HUES48 (cell line): ENCODE data around the gene NUCB1.
"Not testable (repeated sequence)": the region's sequence is repeated elsewhere in the genome, so short reads cannot be mapped to it uniquely, and the experiment has no call there.

ENCODE experiments used
- H3K27ac ChIP-seq: one replicate; pipeline ENCODE4 v1.7.0; 2013; ENCODE audit warnings: low read depth, low read length, inconsistent platforms
- H3K27me3 ChIP-seq: 2 replicates; pipeline ENCODE4 v1.6.1; 2013; ENCODE audit warnings: mild to moderate bottlenecking, low read length; ENCODE audit not compliant: control insufficient read depth, insufficient read depth
- H3K36me3 ChIP-seq: 2 replicates; pipeline ENCODE4 v1.6.1; 2013; ENCODE audit warnings: low read length; ENCODE audit not compliant: control insufficient read depth, insufficient read depth
- H3K4me1 ChIP-seq: 2 replicates; pipeline ENCODE4 v1.6.1; 2013; ENCODE audit warnings: mild to moderate bottlenecking, low read length; ENCODE audit not compliant: control insufficient read depth, insufficient read depth
- H3K4me3 ChIP-seq: 2 replicates; pipeline ENCODE4 v1.5.1; 2013; ENCODE audit warnings: mild to moderate bottlenecking, low read depth, low read length
- H3K9ac ChIP-seq: 2 replicates; pipeline ENCODE4 v1.6.1; 2013; ENCODE audit warnings: mild to moderate bottlenecking, low read depth, low read length, moderate library complexity
- H3K9me3 ChIP-seq: 2 replicates; pipeline ENCODE4 v1.6.1; 2013; ENCODE audit warnings: low read length; ENCODE audit not compliant: control insufficient read depth, insufficient read depth

Gene NUCB1

DNA sequence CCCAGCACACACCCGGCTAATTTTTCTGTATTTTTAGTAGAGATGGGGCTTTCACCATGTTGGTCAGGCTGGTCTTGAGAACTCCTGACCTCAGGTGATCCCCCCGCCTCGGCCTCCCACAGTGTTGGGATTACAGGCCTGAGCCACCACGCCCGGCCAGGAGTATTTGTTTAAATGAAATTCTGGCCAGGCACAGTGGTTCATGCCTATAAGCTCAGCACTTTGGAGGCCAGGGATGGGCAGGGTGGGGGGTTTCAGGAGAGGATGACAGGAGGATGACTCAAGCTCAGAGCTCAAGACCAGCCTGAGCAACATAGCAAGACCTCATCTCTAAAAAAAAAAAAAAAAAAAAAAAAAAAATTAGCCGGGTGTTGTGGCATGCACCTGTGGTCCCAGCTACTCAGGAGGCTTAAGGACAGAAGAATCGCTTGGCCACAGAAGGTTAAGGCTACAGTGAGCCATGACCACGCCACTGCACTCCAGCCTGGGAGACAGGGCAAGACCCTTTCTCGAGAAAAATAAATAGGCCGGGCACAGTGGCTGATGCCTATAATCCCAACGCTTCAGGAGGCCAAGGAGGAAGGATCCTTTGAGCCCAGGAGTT, 25.2 kb downstream of the NUCB1 start:
- Histone ChIP-seq H3K4me3 (no peak overlapping the region), H3K9me3 (no peaks in the 10 kb centered on the region), H3K27ac (no peak overlapping the region), H3K36me3 (peaks cover 22% of the 10 kb centered on the region), H3K27me3 (no peaks in the 10 kb centered on the region), H3K9ac (no peak overlapping the region), H3K4me1 (no peaks in the 10 kb centered on the region)

DNA sequence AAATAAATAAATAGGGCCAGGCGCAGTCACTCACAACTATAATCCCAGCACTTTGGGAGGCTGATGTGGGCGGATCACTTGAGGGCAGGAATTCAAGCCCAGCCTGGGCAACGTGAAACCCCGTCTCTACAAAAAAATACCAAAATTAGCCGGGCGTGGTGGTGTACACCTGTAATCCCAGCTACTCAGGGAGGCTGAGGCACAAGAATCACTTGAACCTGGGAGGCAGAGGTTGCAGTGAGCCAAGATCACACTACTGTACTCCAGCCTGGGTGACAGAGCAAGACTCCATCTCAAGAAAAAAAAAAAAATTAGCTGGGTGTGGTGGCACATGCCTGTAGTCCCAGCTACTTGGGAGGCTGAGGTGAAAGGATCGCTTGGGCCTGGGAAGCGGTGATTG, 25.8 kb downstream of the NUCB1 start:
- not testable (repeated sequence) for H3K4me1 ChIP-seq, H3K4me3 ChIP-seq, H3K27ac ChIP-seq, H3K9ac ChIP-seq, H3K9me3 ChIP-seq, H3K27me3 ChIP-seq
- H3K36me3 ChIP-seq, result peaks cover 22% of the 10 kb centered on the region

- no peak overlapping the region for H3K27ac ChIP-seq
- H3K4me3 ChIP-seq, result no peak overlapping the region
- H3K9ac ChIP-seq, result no peak overlapping the region
- no peaks in the 10 kb centered on the region for H3K9me3 ChIP-seq
- no peaks in the 10 kb centered on the region for H3K4me1 ChIP-seq
- H3K36me3 ChIP-seq, result peaks cover 13% of the 10 kb centered on the region
- no peaks in the 10 kb centered on the region for H3K27me3 ChIP-seq
These were observed 26.8 kb downstream of the NUCB1 start for GRCh38 chr19:48926909-48927308.

GRCh38 chr19:48927692-48928091, 27.6 kb downstream of the NUCB1 start:
- H3K27me3 ChIP-seq, H3K4me3 ChIP-seq, H3K36me3 ChIP-seq, H3K9me3 ChIP-seq, H3K9ac ChIP-seq, H3K27ac ChIP-seq, H3K4me1 ChIP-seq: not testable (repeated sequence)

DNA sequence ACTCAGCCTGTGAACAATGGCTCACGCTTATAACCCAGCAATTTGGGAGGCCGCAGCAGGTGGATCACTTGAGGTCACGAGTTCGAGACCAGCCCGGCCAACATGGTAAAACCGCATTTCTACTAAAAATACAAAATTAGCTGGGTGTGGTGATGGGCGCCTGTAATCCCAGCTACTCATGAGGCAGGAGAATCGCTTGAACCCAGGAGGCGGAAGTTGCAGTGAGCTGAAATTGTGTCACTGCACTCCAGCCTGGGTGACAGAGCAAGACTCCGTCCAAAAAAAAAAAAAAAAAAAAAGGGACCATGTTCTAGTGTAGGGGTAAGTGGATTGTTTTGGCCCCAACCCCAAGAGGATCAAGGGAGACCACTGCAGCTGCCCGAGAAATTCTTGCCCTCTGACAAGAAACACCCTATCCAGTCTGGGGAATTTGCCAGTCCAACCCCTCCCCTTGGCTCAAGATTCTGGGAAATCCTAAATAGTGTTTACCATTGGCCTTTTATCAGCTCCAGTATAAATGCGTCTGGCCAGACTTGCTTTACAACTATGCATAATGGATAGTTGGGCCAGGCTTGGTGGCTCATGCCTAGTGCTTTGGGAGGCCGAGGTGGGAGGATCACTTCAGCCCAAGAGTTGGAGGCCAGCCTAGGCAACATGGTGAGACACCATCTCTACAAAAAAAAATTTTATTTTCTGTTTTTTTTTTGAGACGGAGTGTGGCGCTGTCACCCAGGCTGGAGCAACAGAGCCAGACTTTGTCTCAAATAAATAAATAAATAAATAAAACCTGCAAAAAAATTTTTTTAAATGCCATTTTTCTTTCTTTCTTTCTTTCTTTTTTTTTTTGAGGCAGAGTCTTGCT, 28.3 kb downstream of the NUCB1 start:
- H3K4me1 ChIP-seq, result 0 out of 2 replicates have a peak, but pooled peaks cover 6% of the 10 kb centered on the region
- H3K9me3 ChIP-seq, result no peaks in the 10 kb centered on the region
- H3K36me3 ChIP-seq, result no peaks in the 10 kb centered on the region
- H3K27me3 ChIP-seq, result peaks cover 11% of the 10 kb centered on the region
- H3K9ac ChIP-seq, result no peak overlapping the region
- H3K4me3 ChIP-seq, result no peak overlapping the region
- no peak overlapping the region for H3K27ac ChIP-seq

- Histone ChIP-seq H3K4me1 (0 out of 2 replicates have a peak, but pooled peaks cover 12% of the 10 kb centered on the region), H3K4me3 (peak within 1 kb of the TSS; percentile 57), H3K27me3 (peaks cover 23% of the 10 kb centered on the region), H3K9me3 (no peaks in the 10 kb centered on the region), H3K9ac (no peak within 1 kb of the TSS), H3K36me3 (no peaks in the 10 kb centered on the region), H3K27ac (peak within 1 kb of the TSS; percentile 32)
These were observed 33.3 kb downstream of the NUCB1 start, which contains the start of gene DHDH for GRCh38 chr19:48933382-48933932. Gene DHDH (plus strand): TSS chr19:48933699. CDS start chr19:48933722, 23 bp downstream.

- Histone ChIP-seq H3K9ac (no peak overlapping the region), H3K36me3 (no peaks in the 10 kb centered on the region), H3K27ac (no peak overlapping the region), H3K4me1 (0 out of 2 replicates have a peak, but pooled peaks cover 12% of the 10 kb centered on the region), H3K4me3 (no peak overlapping the region), H3K27me3 (peaks cover 23% of the 10 kb centered on the region), H3K9me3 (no peaks in the 10 kb centered on the region)
These were observed 34.7 kb downstream of the NUCB1 start for GRCh38 chr19:48934837-48935236.

DNA sequence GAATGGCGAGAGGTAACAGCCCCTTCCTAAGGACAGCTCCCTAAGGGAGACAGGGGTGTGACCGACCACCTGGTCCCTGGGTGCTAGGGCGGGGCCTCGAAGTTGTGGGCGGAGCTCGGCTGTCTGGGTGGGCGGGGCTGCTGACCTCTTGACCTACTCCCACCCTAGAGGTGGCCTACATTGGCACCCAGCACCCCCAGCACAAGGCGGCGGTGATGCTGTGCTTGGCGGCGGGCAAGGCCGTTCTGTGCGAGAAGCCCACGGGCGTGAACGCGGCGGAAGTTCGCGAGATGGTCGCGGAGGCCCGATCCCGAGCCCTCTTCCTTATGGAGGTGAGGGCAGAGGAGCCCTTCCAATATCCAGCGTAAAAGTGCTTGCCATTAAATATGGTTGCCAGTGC, 35.8 kb downstream of the NUCB1 start:
- H3K36me3 ChIP-seq, result no peaks in the 10 kb centered on the region
- H3K27me3 ChIP-seq, result peaks cover 23% of the 10 kb centered on the region
- H3K27ac ChIP-seq, result no peak overlapping the region
- H3K4me3 ChIP-seq, result no peak overlapping the region
- 0 out of 2 replicates have a peak, but pooled peaks cover 12% of the 10 kb centered on the region for H3K4me1 ChIP-seq
- no peaks in the 10 kb centered on the region; the same call in 1 of the 2 replicates for H3K9me3 ChIP-seq
- H3K9ac ChIP-seq, result no peak overlapping the region

GRCh38 chr19:48938256-48938655, 38.1 kb downstream of the NUCB1 start:
- no peak overlapping the region for H3K9ac ChIP-seq
- H3K9me3 ChIP-seq, result no peaks in the 10 kb centered on the region; the same call in 1 of the 2 replicates
- H3K36me3 ChIP-seq, result no peaks in the 10 kb centered on the region; the same call in 1 of the 2 replicates
- H3K27me3 ChIP-seq, result peaks cover 11% of the 10 kb centered on the region
- H3K4me1 ChIP-seq, result 0 out of 2 replicates have a peak, but pooled peaks cover 6% of the 10 kb centered on the region
- no peak overlapping the region for H3K4me3 ChIP-seq
- H3K27ac ChIP-seq, result no peak overlapping the region

DNA sequence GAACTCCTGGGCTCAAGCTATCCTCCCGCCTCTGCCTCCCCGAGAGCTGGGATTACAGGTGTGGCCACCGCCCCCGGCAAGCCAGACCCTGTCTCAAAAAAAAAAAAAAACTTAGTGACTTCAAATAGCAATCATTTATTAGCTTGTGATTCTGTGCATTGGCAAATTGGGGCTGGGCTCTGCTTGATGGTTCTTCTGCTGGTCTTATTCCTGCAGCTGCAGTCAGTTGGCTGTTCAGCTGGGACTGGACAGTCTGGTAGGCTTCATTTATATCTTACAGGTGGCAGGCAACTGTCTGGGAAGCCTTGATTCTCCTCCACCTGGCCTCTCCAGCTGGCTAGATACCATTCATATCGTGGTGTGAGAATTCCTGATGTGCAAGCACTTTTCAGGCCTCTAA, 40.8 kb downstream of the NUCB1 start:
- no peaks in the 10 kb centered on the region for H3K27me3 ChIP-seq
- no peak overlapping the region for H3K9ac ChIP-seq
- no peak overlapping the region for H3K27ac ChIP-seq
- H3K36me3 ChIP-seq, result no peaks in the 10 kb centered on the region; the same call in 1 of the 2 replicates
- H3K4me3 ChIP-seq, result no peak overlapping the region
- H3K4me1 ChIP-seq, result no peaks in the 10 kb centered on the region
- no peaks in the 10 kb centered on the region; the same call in 1 of the 2 replicates for H3K9me3 ChIP-seq

DNA sequence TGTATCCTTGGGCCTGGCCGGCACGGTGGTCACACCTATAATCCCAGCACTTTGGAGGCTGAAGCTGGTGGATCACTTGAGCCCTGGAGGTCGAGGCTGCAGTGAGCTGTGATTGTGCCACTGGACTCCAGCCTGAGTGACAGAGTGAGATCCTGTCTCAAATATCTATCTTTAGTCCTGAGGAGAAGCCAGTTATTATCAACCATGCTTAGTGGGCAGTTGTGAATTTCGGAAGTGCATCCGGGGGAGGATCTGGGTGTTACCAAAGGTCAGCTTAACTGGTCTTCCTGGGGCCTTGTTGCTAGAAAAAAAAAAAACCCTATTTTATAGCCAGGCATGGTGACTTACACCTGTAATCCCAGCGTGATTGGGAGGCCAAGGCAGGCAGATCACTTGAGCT, 43.0 kb downstream of the NUCB1 start:
- Histone ChIP-seq H3K9ac (no peak overlapping the region), H3K36me3 (no peaks in the 10 kb centered on the region; the same call in 1 of the 2 replicates), H3K4me3 (no peak overlapping the region), H3K9me3 (no peaks in the 10 kb centered on the region; the same call in none of the 2 replicates), H3K27me3 (no peaks in the 10 kb centered on the region), H3K27ac (no peak overlapping the region), H3K4me1 (no peaks in the 10 kb centered on the region)
